Heart left ventricle (tissue), 16 donors: Measurements from ENCODE around the gene PKN3. TPM values are rescaled to one million over a fixed set of nuclear protein-coding genes. Genes with fewer than 3 reads are reported as not detected.
A peak's percentile ranks its signal among the peaks of the same experiment; 100 is the strongest.
"Not testable (repeated sequence)": the region's sequence is repeated elsewhere in the genome, so short reads cannot be mapped to it uniquely, and the experiment has no call there.

ENCODE experiments used
- ATAC-seq, 4 donors: fragments of 200-7000 bp; cut with Tn5 transposase; one replicate each; pipeline ENCODE4 v1.9.1; 2020 to 2022; ENCODE audit warnings: moderate library complexity in 4 of 4, mild to moderate bottlenecking in 3 of 4, moderate number of reproducible peaks in 1 of 4
- DNase-seq, 5 donors: peaks; one replicate each; pipeline ENCODE4 v3.0.0-alpha.2; 2020
- H3K27ac ChIP-seq, 12 donors: fragments of 200-600 bp; sonication (generic) in 4 of 12; one replicate each; pipeline versions ENCODE4 v1.5.0 to v1.8.0; 2016 to 2022; ENCODE audit warnings: mild to moderate bottlenecking in 2 of 12
- H3K27me3 ChIP-seq, 9 donors: fragments of 200-600 bp; sonication (generic) in 2 of 9; one replicate each; pipeline versions ENCODE4 v1.5.1 to v1.8.0; 2016 to 2022; ENCODE audit warnings: mild to moderate bottlenecking in 3 of 9
- H3K36me3 ChIP-seq, 9 donors: fragments of 200-600 bp; sonication (generic) in 2 of 9; one replicate each; pipeline versions ENCODE4 v1.5.0 to v1.8.0; 2018 to 2022; ENCODE audit warnings: mild to moderate bottlenecking in 2 of 9
- H3K4me1 ChIP-seq, 12 donors: fragments of 200-600 bp; sonication (generic) in 4 of 12; one replicate each; pipeline versions ENCODE4 v1.5.0 to v1.8.0; 2016 to 2022; ENCODE audit warnings: mild to moderate bottlenecking in 3 of 12
- H3K4me3 ChIP-seq, 12 donors: fragments of 200-600 bp; sonication (generic) in 4 of 12; one replicate each; pipeline versions ENCODE4 v1.5.0 to v1.8.0; 2017 to 2022; ENCODE audit warnings: mild to moderate bottlenecking in 9 of 12, moderate library complexity in 4 of 12
- H3K9me3 ChIP-seq, 12 donors: fragments of 200-600 bp; sonication (generic) in 4 of 12; one replicate each; pipeline versions ENCODE4 v1.5.0 to v1.8.0; 2016 to 2022; ENCODE audit warnings: mild to moderate bottlenecking in 1 of 12
- POLR2A ChIP-seq, 2 donors: fragments of 450-650 bp; IDR thresholded peaks; one replicate each; pipeline ENCODE4 v1.6.1; 2017; ENCODE audit warnings: antibody characterized with exemption in 2 of 2, mild to moderate bottlenecking in 2 of 2, moderate library complexity in 2 of 2
- WGBS, 4 donors: extraction: QIAGEN DNeasy Blood & Tissue Kit in 2 of 4; methylation state at CpG; one replicate each; pipeline versions ENCODE4 v1.1.5 to v1.1.7; 2013 to 2018; 5-methylcytosine and 5-hydroxymethylcytosine counted together
- intact Hi-C, 10 donors: fragments of 100-400 bp; cut with DNase I; formaldehyde crosslinking; loops; one replicate each; pipeline versions ENCODE4 v1.11.1 to v1.14.2; 2022
- polyA plus RNA-seq, 2 donors: library from polyadenylated mRNA; stranded (reverse); fragments of 200-250 nt; gene quantifications; one replicate each; pipeline ENCODE4 v1.2.3, GENCODE V29; 2013
- total RNA-seq, 9 donors: library from RNA; depleted of rRNA in 2 of 9; stranded (reverse); fragments of >200 nt in 2 of 9; fragmentation: NEBNext Ultra II Directional in 3 of 9; extraction: Animal tissue kit (Norgen Biotek cat#: 25700) in 3 of 9; gene quantifications; one replicate each; pipeline versions ENCODE4 v1.1.0 to v1.2.4, GENCODE V29; 2016 to 2023
- TF ChIP-seq, protein P1 (sequence below), 12 donors: fragments of 200-600 bp; sonication (generic) in 4 of 12; IDR thresholded peaks; one replicate each; pipeline versions ENCODE4 v1.5.0 to v1.8.0; 2018 to 2022; ENCODE audit warnings: antibody characterized with exemption in 12 of 12, mild to moderate bottlenecking in 5 of 12
- donor health status: ischemic (EF 13 %, LVEDD 7.1; RV severe dilation, severe dysfunction).
- donor health status: healthy with polysubstance abuse.
- donor health status: DM: no; HTN: yes; CAD: no.
- donor health status: DM: no; HTN: no; CAD: no.
- donor health status: ischemic (EF 25% LVEDD 6.9; RV normal size, moderate dysfunction).
- donor health status: ischemic (EF 25% LVEDD 5.7; RV mildly dilated, moderate dysfunction).
- donor health status: healthy.
- donor health status: DM: yes; HTN: yes; CAD: no.
- donor health status: ischemic (EF 35%, LVEDD 5.7; RV mildly dilated, moderate dysfunction).
- donor health status: nonischemic (EF 11% LVEDD 7.7; RV severe dilation, severe dysfunction).
- donor health status: DM: yes; HTN: yes; CAD: no.
- donor health status: PGD.
- donor health status: ischemic (EF 29% LVEDD 5.4; RV normal size, mild dysfunction).
- donor health status: nonischemic (EF 23%, LVEDD 6.1; RV moderate dilation, normal function).

PKN3 gene
- total and polyA plus RNA-seq, 11 donors, result 3.7 to 16.1 (median 6.0) TPM

DNA sequence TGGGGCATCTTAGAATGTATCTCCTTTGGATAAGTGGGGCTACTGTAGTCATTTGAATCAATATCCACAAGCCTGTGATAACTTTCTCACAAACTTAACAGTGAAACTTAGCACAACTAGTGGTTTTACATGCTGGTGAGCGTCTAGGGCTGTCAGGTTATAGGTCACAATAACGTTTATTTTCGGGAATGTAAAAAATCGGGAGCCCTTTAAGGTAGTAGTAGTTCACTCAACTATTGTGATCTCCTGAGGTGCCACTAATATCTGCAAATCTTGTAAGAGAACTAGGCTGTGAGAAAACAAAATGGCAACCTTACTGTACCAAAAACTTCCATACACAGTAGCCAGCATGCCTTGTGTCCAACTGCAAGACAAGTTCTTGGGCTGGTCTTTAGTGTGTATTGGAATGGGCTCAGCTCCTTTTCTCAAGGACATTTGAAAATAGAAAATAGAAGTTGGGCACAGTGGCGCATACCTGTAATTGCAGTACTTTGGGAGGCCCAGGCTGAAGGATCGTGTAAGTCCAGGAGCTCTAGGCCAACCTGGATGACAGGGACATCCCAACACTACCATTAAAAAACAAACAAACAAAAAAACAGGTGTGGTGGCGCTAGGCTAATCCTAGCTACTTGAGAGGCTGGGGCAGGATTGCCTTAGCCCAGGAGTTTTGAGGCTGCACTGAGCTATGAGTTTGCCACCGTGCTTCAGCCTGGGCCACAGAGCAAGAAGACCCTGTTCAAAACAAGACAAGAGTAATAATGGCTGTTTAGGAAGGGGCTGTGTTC lies 5.2 kb upstream of the PKN3 start:
- peaks cover 0 to 12% (median 5%) of the 10 kb centered on the region in 12 donors for H3K4me1 ChIP-seq
- peaks cover 2 to 53% (median 50%) of the 10 kb centered on the region in 9 donors for H3K36me3 ChIP-seq
- H3K27me3 ChIP-seq, result no peaks in the 10 kb centered on the region
- H3K27ac ChIP-seq, result no peak overlapping the region
- intact Hi-C loops, result no loop called here
- DNase-seq (peak in 2 of 5 donors; percentile 1 to 18), ATAC-seq (no peak)
- H3K4me3 ChIP-seq, result no peak overlapping the region
- TF ChIP-seq, protein P1, sequence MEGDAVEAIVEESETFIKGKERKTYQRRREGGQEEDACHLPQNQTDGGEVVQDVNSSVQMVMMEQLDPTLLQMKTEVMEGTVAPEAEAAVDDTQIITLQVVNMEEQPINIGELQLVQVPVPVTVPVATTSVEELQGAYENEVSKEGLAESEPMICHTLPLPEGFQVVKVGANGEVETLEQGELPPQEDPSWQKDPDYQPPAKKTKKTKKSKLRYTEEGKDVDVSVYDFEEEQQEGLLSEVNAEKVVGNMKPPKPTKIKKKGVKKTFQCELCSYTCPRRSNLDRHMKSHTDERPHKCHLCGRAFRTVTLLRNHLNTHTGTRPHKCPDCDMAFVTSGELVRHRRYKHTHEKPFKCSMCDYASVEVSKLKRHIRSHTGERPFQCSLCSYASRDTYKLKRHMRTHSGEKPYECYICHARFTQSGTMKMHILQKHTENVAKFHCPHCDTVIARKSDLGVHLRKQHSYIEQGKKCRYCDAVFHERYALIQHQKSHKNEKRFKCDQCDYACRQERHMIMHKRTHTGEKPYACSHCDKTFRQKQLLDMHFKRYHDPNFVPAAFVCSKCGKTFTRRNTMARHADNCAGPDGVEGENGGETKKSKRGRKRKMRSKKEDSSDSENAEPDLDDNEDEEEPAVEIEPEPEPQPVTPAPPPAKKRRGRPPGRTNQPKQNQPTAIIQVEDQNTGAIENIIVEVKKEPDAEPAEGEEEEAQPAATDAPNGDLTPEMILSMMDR (IDR thresholded peaks at IDR 0.05), result no peak
- TF ChIP-seq POLR2A (IDR thresholded peaks at IDR 0.05), result no peak
- H3K9me3 ChIP-seq, result no peaks in the 10 kb centered on the region
- 76 to 79% (median 79%) methylated on average over 8 of the region's 8 CpGs for WGBS, 4 donors

DNA sequence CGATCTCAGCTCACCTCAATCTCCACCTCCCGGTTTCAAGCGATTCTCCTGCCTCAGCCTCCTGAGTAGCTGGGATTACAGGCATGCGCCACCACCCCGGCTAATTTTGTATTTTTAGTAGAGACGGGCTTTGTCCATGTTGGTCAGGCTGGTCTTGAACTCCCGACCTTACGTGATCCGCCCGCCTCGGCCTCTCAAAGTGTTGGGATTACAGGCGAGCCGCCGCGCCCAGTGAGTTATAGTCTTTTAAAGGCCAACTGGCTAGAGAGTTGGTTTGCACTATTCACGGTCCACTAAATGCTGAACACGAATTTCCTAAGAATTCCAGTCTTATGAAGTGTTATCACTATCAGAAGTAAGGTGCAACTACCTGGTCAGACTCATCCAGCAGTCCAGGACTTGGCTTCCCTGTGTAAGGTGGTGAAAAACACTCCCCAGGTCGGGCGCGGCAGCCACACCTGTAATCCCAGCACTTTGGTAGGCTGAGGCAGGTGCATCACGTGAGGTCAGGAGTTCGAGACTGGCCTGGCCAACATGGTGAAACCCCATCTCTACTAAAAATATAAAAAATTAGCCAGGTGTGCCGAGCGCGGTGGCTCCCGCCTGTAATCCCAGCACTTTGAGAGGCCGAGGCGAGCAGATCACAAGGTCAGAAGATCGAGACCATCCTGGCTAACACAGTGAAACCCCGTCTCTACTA lies 3.1 kb upstream of the PKN3 start:
- H3K9me3 ChIP-seq, H3K27me3 ChIP-seq, H3K4me3 ChIP-seq, ATAC-seq, H3K27ac ChIP-seq, intact Hi-C loops: not testable (repeated sequence)
- peak in 2 of 5 donors; percentile 6 to 31 for DNase-seq
- 95 to 97% (median 95%) methylated on average over 30 of the region's 30 CpGs for WGBS, 4 donors
- H3K4me1 ChIP-seq, result peaks cover 0 to 22% (median 6%) of the 10 kb centered on the region in 12 donors
- H3K36me3 ChIP-seq, result peaks cover 0 to 31% (median 29%) of the 10 kb centered on the region in 9 donors

DNA sequence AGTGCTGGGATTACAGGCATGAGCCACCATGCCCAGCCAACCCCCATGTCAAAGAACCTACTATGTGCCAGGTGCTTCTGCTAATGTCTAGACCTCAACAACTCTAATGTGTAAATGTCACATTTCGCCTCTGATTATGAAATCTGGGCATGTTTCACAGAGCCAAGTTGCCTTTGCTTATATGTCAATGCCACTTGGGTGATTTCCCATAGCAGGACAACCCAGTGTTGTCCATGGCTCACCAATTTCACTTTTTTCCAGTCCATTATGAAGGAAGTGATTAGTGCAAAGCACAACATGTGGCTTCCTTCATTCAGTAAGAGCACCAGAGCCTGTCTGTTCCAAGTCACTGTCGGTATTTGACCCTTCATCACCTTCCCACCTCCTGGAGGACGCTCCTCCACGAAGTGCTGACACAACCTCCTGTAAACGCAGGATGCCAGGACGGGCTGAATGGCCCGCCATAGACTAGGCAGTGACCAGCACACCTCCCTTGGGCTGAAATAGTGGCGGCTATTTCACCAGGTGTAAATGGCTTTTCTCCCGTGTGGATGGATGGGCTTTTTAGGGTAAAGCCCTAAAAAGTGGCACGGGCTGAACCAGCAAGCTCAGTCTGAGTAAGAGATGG lies 962 bp upstream of the PKN3 start:
- no peak for TF ChIP-seq POLR2A (IDR thresholded peaks at IDR 0.05)
- TF ChIP-seq, protein P1 (IDR thresholded peaks at IDR 0.05), result no peak
- H3K4me1 ChIP-seq, result peaks cover 0 to 28% (median 6%) of the 10 kb centered on the region in 12 donors
- intact Hi-C loops, result loop anchor here in 2 of 10 donors (5.0 kb wide), 2 partner anchors 71 to 86 kb away; partner anchors contain the start of genes TBC1D13 (in 1 of the 2) and ZER1 (in 1 of the 2)
- WGBS, 4 donors, result 32 to 47% (median 39%) methylated on average over 10 of the region's 10 CpGs
- DNase-seq, result peak in 2 of 5 donors; percentile 30 to 33
- peak overlapping the region in 2 of 12 donors; percentile 32 to 88 for H3K27ac ChIP-seq
- peak overlapping the region in 4 of 12 donors; percentile 61 to 92 (median 73) for H3K4me3 ChIP-seq
- peaks cover 0 to 11% (median 10%) of the 10 kb centered on the region in 9 donors for H3K36me3 ChIP-seq
- no peaks in the 10 kb centered on the region for H3K27me3 ChIP-seq
- no peak for ATAC-seq
- no peaks in the 10 kb centered on the region for H3K9me3 ChIP-seq

DNA sequence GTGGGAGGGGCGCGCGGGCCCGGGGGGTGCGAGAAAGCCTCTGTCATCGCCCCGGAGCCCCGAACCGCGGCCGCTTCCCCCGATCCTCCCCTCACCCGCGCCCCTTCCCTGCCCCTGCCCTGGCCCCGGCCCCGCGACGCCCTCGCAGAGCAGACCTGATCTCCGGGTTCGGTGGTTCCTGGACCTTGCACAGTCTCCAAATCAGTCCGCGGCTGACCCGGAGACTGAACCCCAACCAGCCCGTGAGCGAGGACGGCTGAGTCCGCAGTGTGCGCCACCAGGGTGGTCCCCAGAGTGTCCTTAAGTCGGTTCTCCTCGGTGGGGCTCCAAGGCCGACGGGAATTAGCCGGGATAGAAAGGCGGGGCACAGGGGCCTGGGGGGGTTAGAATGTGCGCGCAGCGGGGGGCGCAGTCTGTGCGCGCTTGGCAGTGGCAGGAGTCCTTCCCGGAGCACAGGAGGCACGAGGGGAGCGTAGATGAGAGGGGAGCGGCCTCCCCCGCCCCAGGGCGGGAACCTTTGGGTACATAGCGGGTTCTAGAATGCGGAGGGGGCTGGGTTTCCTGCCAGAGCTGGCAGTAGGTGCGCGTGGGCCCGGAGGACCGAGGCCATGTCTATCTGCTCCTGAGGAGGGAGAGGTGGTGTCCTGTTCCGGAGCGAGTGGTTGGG lies 779 bp downstream of the PKN3 start:
- TF ChIP-seq, protein P1 (IDR thresholded peaks at IDR 0.05), result no peak
- no peak for TF ChIP-seq POLR2A (IDR thresholded peaks at IDR 0.05)
- Histone ChIP-seq H3K27me3 (no peaks in the 10 kb centered on the region), H3K4me1 (peaks cover 0 to 28% (median 6%) of the 10 kb centered on the region in 12 donors), H3K36me3 (peaks cover 0 to 7% (median 0%) of the 10 kb centered on the region in 9 donors), H3K4me3 (peak overlapping the region; percentile 61 to 97 (median 78)), H3K27ac (peak overlapping the region; percentile 80 to 96 (median 91)), H3K9me3 (no peaks in the 10 kb centered on the region)
- intact Hi-C loops, result loop anchor here in 2 of 10 donors (1.0 to 5.0 kb wide), 3 partner anchors 69 to 84 kb away; partner anchors contain the start of genes TBC1D13 (in 2 of the 2) and ZER1 (in 1 of the 2)
- ATAC-seq (peak; percentile 17 to 55 (median 38)), DNase-seq (peak in 3 of 5 donors; percentile 51 to 76 (median 73))
- WGBS, 4 donors, result 6 to 32% (median 9%) methylated on average over 9 to 55 of the region's 55 CpGs
